Liver (tissue), 3 donors: Measurements from ENCODE around the gene MAP3K13.

Experiments
- EGR1 ChIP-seq, 2 donors: IDR thresholded peaks; 2 replicates each; pipeline ENCODE4 v1.6.1; 2016 to 2018; ENCODE audit warnings: antibody characterized with exemption in 2 of 2, low read depth in 2 of 2
- FOXA1 ChIP-seq: IDR thresholded peaks from 2 replicates; pipeline ENCODE4 v1.6.1; 2016; ENCODE audit warnings: antibody characterized with exemption
- GABPA ChIP-seq, 2 donors: IDR thresholded peaks in 1 of 2; conservative IDR thresholded peaks in 1 of 2; 2 replicates each; pipeline ENCODE4 v1.6.1; 2016; ENCODE audit warnings: antibody characterized with exemption in 2 of 2, mild to moderate bottlenecking in 1 of 2, moderate library complexity in 1 of 2
- HNF4A ChIP-seq, 2 donors: conservative IDR thresholded peaks; 2 replicates each; pipeline ENCODE4 v1.6.1; 2016; ENCODE audit warnings: antibody characterized with exemption in 2 of 2, mild to moderate bottlenecking in 2 of 2
- JUND ChIP-seq, 2 donors: IDR thresholded peaks; 2 replicates each; pipeline ENCODE4 v1.6.1; 2016; ENCODE audit warnings: antibody characterized with exemption in 2 of 2
- RAD21 ChIP-seq, 2 donors: IDR thresholded peaks; 2 replicates each; pipeline ENCODE4 v1.6.1; 2016; ENCODE audit warnings: antibody characterized with exemption in 2 of 2, mild to moderate bottlenecking in 2 of 2
- RXRA ChIP-seq, 2 donors: IDR thresholded peaks; 2 replicates each; pipeline ENCODE4 v1.6.1; 2017 to 2018; ENCODE audit warnings: antibody characterized with exemption in 2 of 2, mild to moderate bottlenecking in 1 of 2
- SP1 ChIP-seq: IDR thresholded peaks from 2 replicates; pipeline ENCODE4 v1.6.1; 2018; ENCODE audit warnings: antibody characterized with exemption, mild to moderate bottlenecking
- TAF1 ChIP-seq: conservative IDR thresholded peaks from 2 replicates; pipeline ENCODE4 v1.6.1; 2016; ENCODE audit warnings: antibody characterized with exemption, mild to moderate bottlenecking
- ZBTB33 ChIP-seq: IDR thresholded peaks from 2 replicates; pipeline ENCODE4 v1.6.1; 2016; ENCODE audit warnings: antibody characterized with exemption
- TF ChIP-seq, protein P1 (sequence below): fragments of 150-350 bp; IDR thresholded peaks from 2 replicates; pipeline ENCODE4 v1.5.1; 2017; ENCODE audit warnings: improper control_type of control experiment, low read depth, low read length; ENCODE audit not compliant: missing input control
- TF ChIP-seq, protein P2 (sequence below): IDR thresholded peaks from 2 replicates; pipeline ENCODE4 v1.6.1; 2016; ENCODE audit warnings: antibody characterized with exemption
- TF ChIP-seq, protein P3 (sequence below): IDR thresholded peaks from 2 replicates; pipeline ENCODE4 v1.6.1; 2016; ENCODE audit warnings: antibody characterized with exemption, mild to moderate bottlenecking
- donor health status: healthy.
- donor health status: healthy.

DNA sequence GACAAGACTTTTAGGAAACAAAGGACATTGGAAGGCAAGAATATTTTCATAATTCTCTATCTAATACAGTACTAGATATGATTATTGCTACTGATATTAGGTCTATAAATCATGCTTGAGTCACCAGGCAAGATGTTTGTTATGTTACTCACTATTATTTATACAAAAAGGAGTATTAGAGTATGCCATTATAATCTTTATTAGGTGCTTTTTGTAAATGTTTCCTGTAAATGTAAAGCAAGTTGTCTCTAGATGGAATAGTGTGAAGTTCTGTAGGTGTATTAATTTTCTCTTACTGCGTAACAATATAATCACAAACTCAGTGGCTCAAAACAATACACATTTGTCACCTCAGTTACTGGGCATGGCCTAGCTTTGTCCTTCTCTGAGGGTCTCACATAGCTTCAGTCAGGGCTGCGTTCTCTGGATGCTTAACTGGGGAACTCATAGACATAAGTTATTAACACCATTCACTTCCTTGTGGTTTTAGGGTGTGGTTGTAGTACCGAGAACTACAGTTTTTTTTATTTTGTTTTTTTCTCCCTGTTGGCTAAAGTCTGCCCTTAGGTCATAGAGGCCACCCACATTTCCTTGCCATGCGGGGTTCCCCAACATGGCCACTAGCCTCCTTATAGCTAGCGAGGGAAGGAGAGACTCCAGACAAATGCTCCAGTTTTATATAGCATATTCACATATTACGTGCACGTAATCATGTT lies 20.3 kb upstream of the MAP3K13 start:
- TF ChIP-seq, protein P1, sequence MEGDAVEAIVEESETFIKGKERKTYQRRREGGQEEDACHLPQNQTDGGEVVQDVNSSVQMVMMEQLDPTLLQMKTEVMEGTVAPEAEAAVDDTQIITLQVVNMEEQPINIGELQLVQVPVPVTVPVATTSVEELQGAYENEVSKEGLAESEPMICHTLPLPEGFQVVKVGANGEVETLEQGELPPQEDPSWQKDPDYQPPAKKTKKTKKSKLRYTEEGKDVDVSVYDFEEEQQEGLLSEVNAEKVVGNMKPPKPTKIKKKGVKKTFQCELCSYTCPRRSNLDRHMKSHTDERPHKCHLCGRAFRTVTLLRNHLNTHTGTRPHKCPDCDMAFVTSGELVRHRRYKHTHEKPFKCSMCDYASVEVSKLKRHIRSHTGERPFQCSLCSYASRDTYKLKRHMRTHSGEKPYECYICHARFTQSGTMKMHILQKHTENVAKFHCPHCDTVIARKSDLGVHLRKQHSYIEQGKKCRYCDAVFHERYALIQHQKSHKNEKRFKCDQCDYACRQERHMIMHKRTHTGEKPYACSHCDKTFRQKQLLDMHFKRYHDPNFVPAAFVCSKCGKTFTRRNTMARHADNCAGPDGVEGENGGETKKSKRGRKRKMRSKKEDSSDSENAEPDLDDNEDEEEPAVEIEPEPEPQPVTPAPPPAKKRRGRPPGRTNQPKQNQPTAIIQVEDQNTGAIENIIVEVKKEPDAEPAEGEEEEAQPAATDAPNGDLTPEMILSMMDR: no peak
- TF ChIP-seq, protein P2, sequence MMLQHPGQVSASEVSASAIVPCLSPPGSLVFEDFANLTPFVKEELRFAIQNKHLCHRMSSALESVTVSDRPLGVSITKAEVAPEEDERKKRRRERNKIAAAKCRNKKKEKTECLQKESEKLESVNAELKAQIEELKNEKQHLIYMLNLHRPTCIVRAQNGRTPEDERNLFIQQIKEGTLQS: no peak
- TF ChIP-seq EGR1 (IDR thresholded peaks at IDR 0.05; ENCODE audit: low read depth in 2 of 2) (no peak), JUND (IDR thresholded peaks at IDR 0.05) (no peak), GABPA (IDR thresholded peaks at IDR 0.05 in 1 of 2, conservative IDR thresholded peaks at IDR 0.05 in 1 of 2) (no peak), HNF4A (conservative IDR thresholded peaks at IDR 0.05) (no peak), FOXA1 (no peak), SP1 (no peak), RAD21 (IDR thresholded peaks at IDR 0.05) (no peak), ZBTB33 (no peak), TAF1 (no peak), RXRA (IDR thresholded peaks at IDR 0.05) (no peak)
- TF ChIP-seq, protein P3, sequence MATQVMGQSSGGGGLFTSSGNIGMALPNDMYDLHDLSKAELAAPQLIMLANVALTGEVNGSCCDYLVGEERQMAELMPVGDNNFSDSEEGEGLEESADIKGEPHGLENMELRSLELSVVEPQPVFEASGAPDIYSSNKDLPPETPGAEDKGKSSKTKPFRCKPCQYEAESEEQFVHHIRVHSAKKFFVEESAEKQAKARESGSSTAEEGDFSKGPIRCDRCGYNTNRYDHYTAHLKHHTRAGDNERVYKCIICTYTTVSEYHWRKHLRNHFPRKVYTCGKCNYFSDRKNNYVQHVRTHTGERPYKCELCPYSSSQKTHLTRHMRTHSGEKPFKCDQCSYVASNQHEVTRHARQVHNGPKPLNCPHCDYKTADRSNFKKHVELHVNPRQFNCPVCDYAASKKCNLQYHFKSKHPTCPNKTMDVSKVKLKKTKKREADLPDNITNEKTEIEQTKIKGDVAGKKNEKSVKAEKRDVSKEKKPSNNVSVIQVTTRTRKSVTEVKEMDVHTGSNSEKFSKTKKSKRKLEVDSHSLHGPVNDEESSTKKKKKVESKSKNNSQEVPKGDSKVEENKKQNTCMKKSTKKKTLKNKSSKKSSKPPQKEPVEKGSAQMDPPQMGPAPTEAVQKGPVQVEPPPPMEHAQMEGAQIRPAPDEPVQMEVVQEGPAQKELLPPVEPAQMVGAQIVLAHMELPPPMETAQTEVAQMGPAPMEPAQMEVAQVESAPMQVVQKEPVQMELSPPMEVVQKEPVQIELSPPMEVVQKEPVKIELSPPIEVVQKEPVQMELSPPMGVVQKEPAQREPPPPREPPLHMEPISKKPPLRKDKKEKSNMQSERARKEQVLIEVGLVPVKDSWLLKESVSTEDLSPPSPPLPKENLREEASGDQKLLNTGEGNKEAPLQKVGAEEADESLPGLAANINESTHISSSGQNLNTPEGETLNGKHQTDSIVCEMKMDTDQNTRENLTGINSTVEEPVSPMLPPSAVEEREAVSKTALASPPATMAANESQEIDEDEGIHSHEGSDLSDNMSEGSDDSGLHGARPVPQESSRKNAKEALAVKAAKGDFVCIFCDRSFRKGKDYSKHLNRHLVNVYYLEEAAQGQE: no peak
